ENCODE results near the gene DNAJC18.
"Not testable (repeated sequence)": the region's sequence is repeated elsewhere in the genome, so short reads cannot be mapped to it uniquely, and the experiment has no call there.

DNAJC18 gene

DNA sequence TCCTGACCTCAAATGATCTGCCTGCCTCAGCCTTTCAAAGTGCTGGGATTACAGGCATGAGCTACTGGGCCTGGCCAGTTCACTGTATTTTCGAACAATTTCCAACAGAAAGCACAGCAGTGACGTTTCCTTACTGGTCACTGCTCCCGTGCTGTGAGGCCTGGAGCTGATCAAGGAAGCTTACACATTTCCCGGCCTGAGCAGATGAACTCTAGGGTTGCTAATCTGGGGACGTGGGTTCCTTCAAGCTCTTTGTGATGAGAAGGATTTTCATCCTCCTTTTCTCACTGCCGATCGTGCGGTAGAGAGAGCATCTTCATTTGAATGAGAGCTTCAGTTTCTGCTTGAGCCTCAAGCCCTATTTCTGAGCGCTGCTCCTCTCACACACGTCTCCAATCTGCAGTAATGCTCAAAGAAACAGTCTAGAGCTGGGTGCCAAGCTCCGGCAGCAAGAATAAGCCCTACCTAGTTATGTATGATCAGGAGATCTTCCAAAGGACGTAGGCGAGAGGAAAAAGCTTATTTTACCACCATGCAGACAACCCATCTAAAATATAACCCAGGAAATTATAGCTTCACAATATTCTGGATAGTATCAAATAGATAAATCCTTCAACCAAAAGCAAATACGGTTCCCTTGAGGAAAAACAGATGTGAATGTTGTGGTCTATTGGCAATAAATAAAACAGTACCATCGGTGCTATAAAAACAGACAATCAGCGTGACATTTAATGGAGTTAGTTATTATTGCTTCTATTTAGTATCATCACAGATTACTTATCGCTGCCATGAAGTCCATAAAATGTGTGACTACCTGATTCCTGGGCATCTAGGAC lies 28.1 kb downstream of the DNAJC18 start:
- in situ Hi-C loops (cut with HindIII; ENCODE audit: low sequenced_read_pairs), result loop anchor here (10.0 kb wide), 1 partner anchor 114 kb away; no protein-coding TSS in a partner anchor
- TF ChIP-seq, protein P1, sequence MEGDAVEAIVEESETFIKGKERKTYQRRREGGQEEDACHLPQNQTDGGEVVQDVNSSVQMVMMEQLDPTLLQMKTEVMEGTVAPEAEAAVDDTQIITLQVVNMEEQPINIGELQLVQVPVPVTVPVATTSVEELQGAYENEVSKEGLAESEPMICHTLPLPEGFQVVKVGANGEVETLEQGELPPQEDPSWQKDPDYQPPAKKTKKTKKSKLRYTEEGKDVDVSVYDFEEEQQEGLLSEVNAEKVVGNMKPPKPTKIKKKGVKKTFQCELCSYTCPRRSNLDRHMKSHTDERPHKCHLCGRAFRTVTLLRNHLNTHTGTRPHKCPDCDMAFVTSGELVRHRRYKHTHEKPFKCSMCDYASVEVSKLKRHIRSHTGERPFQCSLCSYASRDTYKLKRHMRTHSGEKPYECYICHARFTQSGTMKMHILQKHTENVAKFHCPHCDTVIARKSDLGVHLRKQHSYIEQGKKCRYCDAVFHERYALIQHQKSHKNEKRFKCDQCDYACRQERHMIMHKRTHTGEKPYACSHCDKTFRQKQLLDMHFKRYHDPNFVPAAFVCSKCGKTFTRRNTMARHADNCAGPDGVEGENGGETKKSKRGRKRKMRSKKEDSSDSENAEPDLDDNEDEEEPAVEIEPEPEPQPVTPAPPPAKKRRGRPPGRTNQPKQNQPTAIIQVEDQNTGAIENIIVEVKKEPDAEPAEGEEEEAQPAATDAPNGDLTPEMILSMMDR (IDR thresholded peaks at IDR 0.05; ENCODE audit: low read depth, low read length, missing control alignments), result no peak

DNA sequence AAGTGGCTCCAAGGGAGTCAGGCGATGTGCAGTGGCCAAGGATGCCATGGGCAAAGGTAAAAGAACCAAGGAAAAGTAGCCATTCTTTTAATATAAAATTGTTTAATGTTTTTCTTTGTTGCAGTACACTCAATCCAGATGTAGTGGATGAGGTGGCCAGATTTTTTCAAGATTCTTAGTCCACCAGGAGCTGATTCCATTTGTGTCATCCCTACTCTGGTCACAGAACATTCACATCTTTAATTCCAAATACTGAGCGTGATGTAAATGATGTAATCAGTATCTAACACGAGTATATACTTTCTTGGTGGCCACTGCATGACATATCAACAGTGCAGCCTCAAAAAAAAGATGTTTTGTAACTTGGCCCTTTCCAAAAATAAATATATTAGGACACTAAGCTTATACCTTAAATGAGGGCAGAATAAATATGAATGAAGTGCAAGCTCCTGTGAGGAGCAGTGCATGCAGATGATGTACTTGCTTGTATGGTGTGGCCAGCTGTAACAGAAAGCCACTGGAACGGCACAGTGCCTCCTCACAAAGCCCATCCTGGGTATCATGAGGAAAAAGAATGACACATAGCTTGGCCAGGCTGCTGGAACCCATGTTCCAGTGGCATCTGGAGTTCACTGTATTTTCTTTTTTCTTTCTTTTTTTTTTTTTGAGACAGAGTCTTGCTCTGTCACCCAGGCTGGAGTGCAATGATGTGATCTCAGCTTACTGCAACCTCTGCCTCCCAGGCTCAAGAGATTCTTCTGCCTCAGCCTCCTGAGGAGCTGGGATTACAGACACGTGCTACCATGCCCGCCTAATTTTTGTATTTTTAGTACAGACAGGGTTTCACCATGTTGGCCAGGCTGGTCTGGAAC lies 29.0 kb downstream of the DNAJC18 start:
- TF ChIP-seq, protein P1 (IDR thresholded peaks at IDR 0.05; ENCODE audit: low read depth, low read length, missing control alignments), result no peak
- H3K4me3 ChIP-seq (ENCODE audit: low read depth, low read length), result no peak overlapping the region
- in situ Hi-C loops (cut with HindIII; ENCODE audit: low sequenced_read_pairs), result loop anchor here (10.0 kb wide), 1 partner anchor 114 kb away; no protein-coding TSS in a partner anchor
- DNase-seq (ENCODE audit: low read depth), result no peak

More for the DNA sequence above, 28.1 kb downstream of the DNAJC18 start:
- DNase-seq (ENCODE audit: low read depth), result no peak
- no peak overlapping the region for H3K4me3 ChIP-seq (ENCODE audit: low read depth, low read length)

GRCh38 chr5:139409116-139409515 lies 30.2 kb downstream of the DNAJC18 start:
- in situ Hi-C loops (cut with HindIII; ENCODE audit: low sequenced_read_pairs); DNase-seq (ENCODE audit: low read depth); H3K4me3 ChIP-seq (ENCODE audit: low read depth, low read length): not testable (repeated sequence)

GRCh38 chr5:139408191-139408590 lies 31.1 kb downstream of the DNAJC18 start:
- TF ChIP-seq, protein P1 (IDR thresholded peaks at IDR 0.05; ENCODE audit: low read depth, low read length, missing control alignments), result no peak
- in situ Hi-C loops (cut with HindIII; ENCODE audit: low sequenced_read_pairs), result no loop called here
- no peak for DNase-seq (ENCODE audit: low read depth)
- H3K4me3 ChIP-seq (ENCODE audit: low read depth, low read length), result no peak overlapping the region

- no peak overlapping the region for H3K4me3 ChIP-seq (ENCODE audit: low read depth, low read length)
- no peak for DNase-seq (ENCODE audit: low read depth)
- TF ChIP-seq, protein P1 (IDR thresholded peaks at IDR 0.05; ENCODE audit: low read depth, low read length, missing control alignments), result no peak
- in situ Hi-C loops (cut with HindIII; ENCODE audit: low sequenced_read_pairs), result no loop called here
Observed at GRCh38 chr5:139407517-139407916, 31.8 kb downstream of the DNAJC18 start.

GRCh38 chr5:139406963-139407362 lies 32.4 kb downstream of the DNAJC18 start:
- DNase-seq (ENCODE audit: low read depth), result no peak
- H3K4me3 ChIP-seq (ENCODE audit: low read depth, low read length), result no peak overlapping the region
- TF ChIP-seq, protein P1 (IDR thresholded peaks at IDR 0.05; ENCODE audit: low read depth, low read length, missing control alignments), result no peak
- in situ Hi-C loops (cut with HindIII; ENCODE audit: low sequenced_read_pairs), result no loop called here
